HEK293T (cell line): ENCODE measurements around the gene RBPMS2.

Experiments used
- ARNT ChIP-seq: fragments of 450-650 bp; IDR thresholded peaks from 2 replicates; pipeline ENCODE4 v1.6.1; 2017; ENCODE audit warnings: mild to moderate bottlenecking
- CTBP1 ChIP-seq: fragments of 450-650 bp; IDR thresholded peaks from 2 replicates; pipeline ENCODE4 v1.6.1; 2016; ENCODE audit warnings: borderline replicate concordance
- FOXA1 ChIP-seq: fragments of 450-650 bp; IDR thresholded peaks from 2 replicates; pipeline ENCODE4 v1.6.1; 2016; ENCODE audit warnings: mild to moderate bottlenecking
- FOXM1 ChIP-seq: fragments of 450-650 bp; IDR thresholded peaks from 2 replicates; pipeline ENCODE4 v1.6.1; 2017; ENCODE audit warnings: mild to moderate bottlenecking, borderline replicate concordance
- NFRKB ChIP-seq: fragments of 450-650 bp; IDR thresholded peaks from 2 replicates; pipeline ENCODE4 v1.6.1; 2016; ENCODE audit warnings: mild to moderate bottlenecking, moderate library complexity
- SP1 ChIP-seq: fragments of 450-650 bp; IDR thresholded peaks from 2 replicates; pipeline ENCODE4 v1.6.1; 2017
- TARDBP ChIP-seq: fragments of 450-650 bp; IDR thresholded peaks from 2 replicates; pipeline ENCODE4 v1.6.1; 2016
- ZNF384 ChIP-seq: fragments of 450-650 bp; IDR thresholded peaks from 2 replicates; pipeline ENCODE4 v1.6.1; 2016

DNA sequence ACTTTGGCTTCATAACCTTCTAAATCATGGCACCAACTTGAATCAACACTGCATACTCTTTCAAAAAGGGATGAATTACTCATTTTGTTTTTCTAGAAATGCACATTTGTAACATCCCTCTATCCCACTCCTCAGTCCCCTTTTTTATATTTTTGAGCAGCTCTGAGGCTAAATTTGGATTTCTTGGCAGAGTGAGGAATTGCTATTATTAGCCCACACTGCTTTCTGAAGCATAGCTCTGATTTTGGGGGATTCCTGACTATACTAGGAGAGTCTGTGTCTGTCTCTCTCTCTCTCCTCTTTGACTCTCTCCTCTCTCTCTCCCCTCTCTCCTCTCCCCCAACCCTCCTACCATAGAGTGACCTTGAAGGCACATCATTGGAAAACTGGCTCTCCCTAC, 76.6 kb downstream of the RBPMS2 start:
- TF ChIP-seq ARNT (no peak), NFRKB (no peak), SP1 (no peak), FOXM1 (no peak), ZNF384 (no peak), FOXA1 (no peak), CTBP1 (no peak), TARDBP (no peak)
